ENCODE measurements around the gene PAPSS1. TPM values are rescaled to one million over a fixed set of nuclear protein-coding genes. Genes with fewer than 3 reads are reported as not detected.

The PAPSS1 gene
- total RNA-seq, 1 experiment from 2014 or later = 83.6 TPM

GRCh38 chr4:107757864-107758476 is 37.9 kb upstream of the PAPSS1 start:
- no peak overlapping the region for H3K4ac ChIP-seq (ENCODE audit: low read depth, low read length)
- no peak for DNase-seq
- H3K79me2 ChIP-seq (ENCODE audit: insufficient read depth, low read length) = no peaks in the 10 kb centered on the region
- no peak overlapping the region for H2BK5ac ChIP-seq (ENCODE audit: insufficient read length, low read length)
- H3K56ac ChIP-seq (ENCODE audit: insufficient read length, low read depth, low read length) = no peak overlapping the region
- H3K27ac ChIP-seq (ENCODE audit: insufficient read length, low read depth, low read length) = no peak overlapping the region
- no peak overlapping the region for H2BK120ac ChIP-seq (ENCODE audit: low read depth, low read length, poor library complexity, severe bottlenecking)
- Mint-ChIP-seq H3K36me3 (ENCODE audit: insufficient read depth in 1 of 3, low read depth in 3 of 3) (peaks cover 7 to 25% (median 9%) of the 10 kb centered on the region in 3 experiments), H3K9me3 (peaks cover 23 to 24% of the 10 kb centered on the region in 2 experiments), H3K27ac (no peak overlapping the region), H3K4me3 (no peak overlapping the region; a peak in 1 of 5 replicates), H3K4me1 (peaks cover 19 to 21% of the 10 kb centered on the region in 2 experiments), H3K27me3 (ENCODE audit: low read depth) (no peaks in the 10 kb centered on the region; the same call in 1 of the 2 replicates)
- no peaks in the 10 kb centered on the region for H3K23me2 ChIP-seq (ENCODE audit: insufficient read length, low read depth, low read length, poor library complexity, severe bottlenecking)
- no peaks in the 10 kb centered on the region for H3K9me3 ChIP-seq (ENCODE audit: control insufficient read depth, low read depth, low read length)
- no peak overlapping the region for H3K9ac ChIP-seq (ENCODE audit: extremely low read depth, insufficient read length, low read length)
- H3K23ac ChIP-seq (ENCODE audit: insufficient read length, low read depth, low read length) = no peak overlapping the region
- H4K8ac ChIP-seq (replicated peaks; ENCODE audit: insufficient read length, low read depth, low read length) = no peak overlapping the region
- no peaks in the 10 kb centered on the region for H4K20me1 ChIP-seq (ENCODE audit: control insufficient read depth, insufficient read depth, insufficient read length)
- H2AK5ac ChIP-seq (ENCODE audit: insufficient read length, low read length) = no peak overlapping the region
- no peak overlapping the region for H3K14ac ChIP-seq (ENCODE audit: insufficient read depth, low read length)
- H2BK20ac ChIP-seq (ENCODE audit: low read depth, low read length, poor library complexity, severe bottlenecking) = no peak overlapping the region
- H3K18ac ChIP-seq (ENCODE audit: insufficient read length, low read depth, low read length) = no peak overlapping the region
- TF ChIP-seq CTCF (conservative IDR thresholded peaks at IDR 0.05) = peak; percentile 69
- H2AFZ ChIP-seq (ENCODE audit: low read length) = no peak overlapping the region
- H4K91ac ChIP-seq (ENCODE audit: insufficient read length, low read depth, low read length) = no peak overlapping the region
- no CpG with 5 or more reads among the region's 2 CpGs for WGBS (ENCODE audit: extremely low coverage, insufficient read length, low lambda C conversion rate)
- no peak overlapping the region for H4K5ac ChIP-seq (ENCODE audit: insufficient read length, low read depth, low read length)
- H2BK12ac ChIP-seq (ENCODE audit: insufficient read length, low read depth, low read length) = no peak overlapping the region
- H3T11ph ChIP-seq (ENCODE audit: low read length) = no peak overlapping the region
- no peak overlapping the region for H3K4me2 ChIP-seq (ENCODE audit: insufficient read depth, insufficient read length, low read length)
- H3K79me1 ChIP-seq (ENCODE audit: insufficient read depth, low read depth, low read length, poor library complexity, severe bottlenecking) = no peaks in the 10 kb centered on the region
- peaks cover 5% of the 10 kb centered on the region; the same call in 1 of the 2 replicates for H3K4me1 ChIP-seq (ENCODE audit: insufficient read depth, low read length)
- H3K27me3 ChIP-seq (ENCODE audit: insufficient read depth, low read length) = no peaks in the 10 kb centered on the region
- no peak overlapping the region for H2BK15ac ChIP-seq (ENCODE audit: low read depth, low read length)

Data from H9 (cell line).